ENCODE data around the gene DIP2A. TPM values are rescaled to one million over a fixed set of nuclear protein-coding genes. Genes with fewer than 3 reads are reported as not detected.

The DIP2A gene
- polyA plus RNA-seq, 1 donor from 2014 or later: 45.0 TPM

DNA sequence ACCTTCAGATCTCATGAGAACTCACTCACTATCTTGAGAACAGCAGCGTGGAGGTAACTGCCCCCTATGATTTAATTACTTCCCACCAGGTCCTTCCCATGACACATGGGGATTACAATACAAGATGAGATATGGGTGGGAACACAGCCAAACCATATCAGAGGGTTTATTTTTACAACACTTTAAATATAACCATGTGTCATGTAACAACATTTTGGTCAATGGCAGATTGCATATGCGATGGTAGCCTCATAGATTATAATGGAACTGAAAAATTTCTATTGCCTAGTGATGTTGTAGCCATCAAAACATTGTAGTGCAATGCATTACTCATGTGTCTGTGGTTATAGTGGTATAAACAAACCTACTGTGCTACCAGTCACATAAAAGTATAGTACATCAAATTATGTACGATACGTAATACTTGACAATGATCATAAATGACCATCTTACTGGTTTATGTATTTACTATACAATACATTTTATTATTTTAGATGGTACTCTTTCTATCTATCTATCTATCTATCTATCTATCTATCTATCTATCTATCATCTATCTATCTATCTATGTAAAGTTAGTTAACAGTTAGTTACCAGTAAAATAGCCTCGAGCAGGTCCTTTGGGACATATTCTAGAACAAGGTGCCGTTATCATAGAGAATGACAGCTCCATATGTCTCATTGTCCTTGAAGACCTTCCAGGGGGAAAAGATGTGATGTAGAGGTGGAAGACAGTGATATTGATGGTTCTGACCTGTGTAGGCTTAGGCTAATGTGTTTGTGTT lies 158.8 kb downstream of the DIP2A start:
- no peak overlapping the region for H3K9ac ChIP-seq (ENCODE audit: low read length)
- no peaks in the 10 kb centered on the region for H3K27me3 ChIP-seq (ENCODE audit: insufficient read depth, low read depth, low read length)
- no peaks in the 10 kb centered on the region for H3K36me3 ChIP-seq (ENCODE audit: insufficient read depth, low read length)
- TF ChIP-seq CTCF (IDR thresholded peaks at IDR 0.05; ENCODE audit: poor library complexity, severe bottlenecking) (no peak), REST (IDR thresholded peaks at IDR 0.05; ENCODE audit: borderline replicate concordance) (no peak), EZH2 (IDR thresholded peaks at IDR 0.05; ENCODE audit: borderline replicate concordance, insufficient read depth, low read length, poor library complexity, severe bottlenecking) (no peak), POLR2AphosphoS5 (IDR thresholded peaks at IDR 0.05) (no peak), SMC3 (conservative IDR thresholded peaks at IDR 0.05; ENCODE audit: poor library complexity) (no peak), MXI1 (conservative IDR thresholded peaks at IDR 0.05; ENCODE audit: poor library complexity, severe bottlenecking) (no peak), TAF1 (IDR thresholded peaks at IDR 0.05; ENCODE audit: low read depth) (no peak), RAD21 (conservative IDR thresholded peaks at IDR 0.05) (no peak), EP300 (conservative IDR thresholded peaks at IDR 0.05; ENCODE audit: poor library complexity, severe bottlenecking) (no peak)
- H4K20me1 ChIP-seq (ENCODE audit: insufficient read depth): no peaks in the 10 kb centered on the region
- no peaks in the 10 kb centered on the region for H3K9me3 ChIP-seq (ENCODE audit: low read length)
- H3K27ac ChIP-seq (ENCODE audit: low read length): no peak overlapping the region
- H3K4me2 ChIP-seq (ENCODE audit: low read length): no peak overlapping the region
- no peaks in the 10 kb centered on the region for H3F3A ChIP-seq (ENCODE audit: insufficient read depth, low read length, poor library complexity, severe bottlenecking)
- H3K9me2 ChIP-seq (ENCODE audit: insufficient read depth, low read length): no peaks in the 10 kb centered on the region
- no peaks in the 10 kb centered on the region for H3K79me2 ChIP-seq (replicated peaks; ENCODE audit: insufficient read depth, low read length)
- H2AFZ ChIP-seq (ENCODE audit: low read depth, low read length): no peak overlapping the region
- no peak overlapping the region for H3K4me3 ChIP-seq (ENCODE audit: low read length)

- H3K4me3 ChIP-seq (ENCODE audit: low read length): no peak overlapping the region
- no peak for TF ChIP-seq MXI1 (conservative IDR thresholded peaks at IDR 0.05; ENCODE audit: poor library complexity, severe bottlenecking)
- TF ChIP-seq EP300 (conservative IDR thresholded peaks at IDR 0.05; ENCODE audit: poor library complexity, severe bottlenecking): no peak
- no peak for TF ChIP-seq REST (IDR thresholded peaks at IDR 0.05; ENCODE audit: borderline replicate concordance)
- TF ChIP-seq SMC3 (conservative IDR thresholded peaks at IDR 0.05; ENCODE audit: poor library complexity): no peak
- TF ChIP-seq RAD21 (conservative IDR thresholded peaks at IDR 0.05): no peak
- TF ChIP-seq EZH2 (IDR thresholded peaks at IDR 0.05; ENCODE audit: borderline replicate concordance, insufficient read depth, low read length, poor library complexity, severe bottlenecking): no peak
- no peak overlapping the region for H2AFZ ChIP-seq (ENCODE audit: low read depth, low read length)
- H3K27ac ChIP-seq (ENCODE audit: low read length): no peak overlapping the region
- no peaks in the 10 kb centered on the region for H3F3A ChIP-seq (ENCODE audit: insufficient read depth, low read length, poor library complexity, severe bottlenecking)
- no peaks in the 10 kb centered on the region for H3K36me3 ChIP-seq (ENCODE audit: insufficient read depth, low read length)
- H3K9ac ChIP-seq (ENCODE audit: low read length): no peak overlapping the region
- H3K9me2 ChIP-seq (ENCODE audit: insufficient read depth, low read length): no peaks in the 10 kb centered on the region
- H3K9me3 ChIP-seq (ENCODE audit: low read length): no peaks in the 10 kb centered on the region
- no peaks in the 10 kb centered on the region for H4K20me1 ChIP-seq (ENCODE audit: insufficient read depth)
- H3K4me2 ChIP-seq (ENCODE audit: low read length): no peak overlapping the region
- no peaks in the 10 kb centered on the region for H3K79me2 ChIP-seq (replicated peaks; ENCODE audit: insufficient read depth, low read length)
- H3K27me3 ChIP-seq (ENCODE audit: insufficient read depth, low read depth, low read length): no peaks in the 10 kb centered on the region
Observed at GRCh38 chr21:46618738-46619379, 160.2 kb downstream of the DIP2A start.
